ENCODE data around the gene HTR6. TPM values are rescaled to one million over a fixed set of nuclear protein-coding genes. Genes with fewer than 3 reads are reported as not detected.

HTR6 gene
- polyA plus RNA-seq, 1 donor (not counting 4 experiments of a cell fraction or from before 2014, with no cell fraction given), result not detected

- Histone ChIP-seq H3K4me2 (ENCODE audit: control insufficient read depth, extremely low read depth, insufficient read depth, low read depth, low read length) (no peak overlapping the region), H3K27me3 (ENCODE audit: control insufficient read depth, extremely low read depth, insufficient read depth, low read length) (peaks cover 7% of the 10 kb centered on the region), H4K20me1 (ENCODE audit: control insufficient read depth, extremely low read depth, insufficient read depth, low read length) (no peaks in the 10 kb centered on the region), H3K9me3 (ENCODE audit: control insufficient read depth, low read depth, low read length) (no peaks in the 10 kb centered on the region), H2AFZ (ENCODE audit: control insufficient read depth, low read length) (no peak overlapping the region), H3K27ac (ENCODE audit: control insufficient read depth, insufficient read depth, low read length) (no peak overlapping the region), H3K9ac (ENCODE audit: control insufficient read depth, extremely low read depth, insufficient read depth, low read length) (no peak overlapping the region), H3K36me3 (ENCODE audit: control insufficient read depth in 2 of 2, extremely low read depth in 1 of 2, insufficient read depth in 2 of 2, low read length in 2 of 2) (no peaks in the 10 kb centered on the region), H3K9me1 (ENCODE audit: control insufficient read depth, extremely low read depth, insufficient read depth, low read length) (no peaks in the 10 kb centered on the region), H3K4me3 (ENCODE audit: control insufficient read depth in 2 of 3, extremely low read depth in 1 of 3, insufficient read depth in 2 of 3, low read depth in 1 of 3, low read length in 3 of 3) (no peak overlapping the region), H3K4me1 (ENCODE audit: control insufficient read depth, extremely low read depth, insufficient read depth, low read length) (no peaks in the 10 kb centered on the region), H3K79me2 (ENCODE audit: control insufficient read depth, insufficient read depth, low read length) (no peaks in the 10 kb centered on the region)
- dilution Hi-C loops (cut with MboI; ENCODE audit: extremely low pct_ligation_motif_present, low sequenced_read_pairs), result no loop called here
- DNase-seq (ENCODE audit: low read depth, low spot score) (no peak), FAIRE-seq (no peak)
- TF ChIP-seq EZH2 (IDR thresholded peaks at IDR 0.05; ENCODE audit: low read length) (no peak), CTCF (optimal IDR thresholded peaks at IDR 0.05 in 1 of 3, IDR thresholded peaks at IDR 0.05 in 1 of 3, conservative IDR thresholded peaks at IDR 0.05 in 1 of 3; ENCODE audit: extremely low read depth in 1 of 3, insufficient read depth in 2 of 3, low read length in 3 of 3) (no peak)
These were observed 18.2 kb downstream of the HTR6 start for GRCh38 chr1:19682901-19683300.

GRCh38 chr1:19683351-19683750 is 18.7 kb downstream of the HTR6 start:
- H3K9me1 ChIP-seq (ENCODE audit: control insufficient read depth, extremely low read depth, insufficient read depth, low read length), result no peaks in the 10 kb centered on the region
- no peak overlapping the region for H3K4me2 ChIP-seq (ENCODE audit: control insufficient read depth, extremely low read depth, insufficient read depth, low read depth, low read length)
- no peak overlapping the region for H3K27ac ChIP-seq (ENCODE audit: control insufficient read depth, insufficient read depth, low read length)
- H4K20me1 ChIP-seq (ENCODE audit: control insufficient read depth, extremely low read depth, insufficient read depth, low read length), result no peaks in the 10 kb centered on the region
- H2AFZ ChIP-seq (ENCODE audit: control insufficient read depth, low read length), result no peak overlapping the region
- dilution Hi-C loops (cut with MboI; ENCODE audit: extremely low pct_ligation_motif_present, low sequenced_read_pairs), result no loop called here
- no peaks in the 10 kb centered on the region for H3K79me2 ChIP-seq (ENCODE audit: control insufficient read depth, insufficient read depth, low read length)
- no peaks in the 10 kb centered on the region for H3K9me3 ChIP-seq (ENCODE audit: control insufficient read depth, low read depth, low read length)
- no peak for FAIRE-seq
- H3K27me3 ChIP-seq (ENCODE audit: control insufficient read depth, extremely low read depth, insufficient read depth, low read length), result peaks cover 11% of the 10 kb centered on the region
- H3K4me3 ChIP-seq (ENCODE audit: control insufficient read depth in 2 of 3, extremely low read depth in 1 of 3, insufficient read depth in 2 of 3, low read depth in 1 of 3, low read length in 3 of 3), result no peak overlapping the region
- DNase-seq (ENCODE audit: low read depth, low spot score), result no peak
- H3K4me1 ChIP-seq (ENCODE audit: control insufficient read depth, extremely low read depth, insufficient read depth, low read length), result no peaks in the 10 kb centered on the region
- no peak overlapping the region for H3K9ac ChIP-seq (ENCODE audit: control insufficient read depth, extremely low read depth, insufficient read depth, low read length)
- TF ChIP-seq CTCF (optimal IDR thresholded peaks at IDR 0.05 in 1 of 3, IDR thresholded peaks at IDR 0.05 in 1 of 3, conservative IDR thresholded peaks at IDR 0.05 in 1 of 3; ENCODE audit: extremely low read depth in 1 of 3, insufficient read depth in 2 of 3, low read length in 3 of 3) (no peak), EZH2 (IDR thresholded peaks at IDR 0.05; ENCODE audit: low read length) (no peak)
- no peaks in the 10 kb centered on the region for H3K36me3 ChIP-seq (ENCODE audit: control insufficient read depth in 2 of 2, extremely low read depth in 1 of 2, insufficient read depth in 2 of 2, low read length in 2 of 2)

All from keratinocyte (primary cell).